ENCODE data around the gene TRIM71. TPM values are rescaled to one million over a fixed set of nuclear protein-coding genes. Genes with fewer than 3 reads are reported as not detected.

Gene TRIM71
- total RNA-seq, 4 donors from 2014 or later: 0.16 TPM; not detected in 3

GRCh38 chr3:32872487-32873382, 54.9 kb downstream of the TRIM71 start:
- TF ChIP-seq, protein P1, sequence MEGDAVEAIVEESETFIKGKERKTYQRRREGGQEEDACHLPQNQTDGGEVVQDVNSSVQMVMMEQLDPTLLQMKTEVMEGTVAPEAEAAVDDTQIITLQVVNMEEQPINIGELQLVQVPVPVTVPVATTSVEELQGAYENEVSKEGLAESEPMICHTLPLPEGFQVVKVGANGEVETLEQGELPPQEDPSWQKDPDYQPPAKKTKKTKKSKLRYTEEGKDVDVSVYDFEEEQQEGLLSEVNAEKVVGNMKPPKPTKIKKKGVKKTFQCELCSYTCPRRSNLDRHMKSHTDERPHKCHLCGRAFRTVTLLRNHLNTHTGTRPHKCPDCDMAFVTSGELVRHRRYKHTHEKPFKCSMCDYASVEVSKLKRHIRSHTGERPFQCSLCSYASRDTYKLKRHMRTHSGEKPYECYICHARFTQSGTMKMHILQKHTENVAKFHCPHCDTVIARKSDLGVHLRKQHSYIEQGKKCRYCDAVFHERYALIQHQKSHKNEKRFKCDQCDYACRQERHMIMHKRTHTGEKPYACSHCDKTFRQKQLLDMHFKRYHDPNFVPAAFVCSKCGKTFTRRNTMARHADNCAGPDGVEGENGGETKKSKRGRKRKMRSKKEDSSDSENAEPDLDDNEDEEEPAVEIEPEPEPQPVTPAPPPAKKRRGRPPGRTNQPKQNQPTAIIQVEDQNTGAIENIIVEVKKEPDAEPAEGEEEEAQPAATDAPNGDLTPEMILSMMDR (IDR thresholded peaks at IDR 0.05; ENCODE audit: low read depth): no peak

GRCh38 chr3:32873531-32874130, 55.8 kb downstream of the TRIM71 start:
- TF ChIP-seq, protein P1 (IDR thresholded peaks at IDR 0.05; ENCODE audit: low read depth): no peak

DNA sequence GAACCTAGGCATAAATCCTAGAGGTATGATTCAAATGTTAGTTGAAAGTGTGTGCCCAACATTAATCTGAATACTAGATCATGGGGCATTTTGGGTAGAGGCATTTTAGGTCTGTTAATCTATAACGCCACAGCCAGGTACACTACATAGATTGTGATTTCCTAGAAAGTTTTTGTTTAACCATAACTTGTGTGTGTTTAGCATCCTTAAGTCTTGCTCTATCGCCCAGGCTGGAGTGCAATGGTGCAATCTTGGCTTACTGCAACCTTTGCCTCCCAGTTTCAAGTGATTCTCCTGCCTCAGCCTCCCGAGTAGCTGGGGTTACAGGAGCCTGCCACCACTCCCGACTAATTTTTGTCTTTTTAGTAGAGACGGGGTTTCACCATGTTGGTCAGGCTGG, 59.1 kb downstream of the TRIM71 start:
- TF ChIP-seq, protein P1 (IDR thresholded peaks at IDR 0.05; ENCODE audit: low read depth): no peak

- TF ChIP-seq, protein P1 (IDR thresholded peaks at IDR 0.05; ENCODE audit: low read depth): no peak
These were observed 59.8 kb downstream of the TRIM71 start for GRCh38 chr3:32877598-32877997.

DNA sequence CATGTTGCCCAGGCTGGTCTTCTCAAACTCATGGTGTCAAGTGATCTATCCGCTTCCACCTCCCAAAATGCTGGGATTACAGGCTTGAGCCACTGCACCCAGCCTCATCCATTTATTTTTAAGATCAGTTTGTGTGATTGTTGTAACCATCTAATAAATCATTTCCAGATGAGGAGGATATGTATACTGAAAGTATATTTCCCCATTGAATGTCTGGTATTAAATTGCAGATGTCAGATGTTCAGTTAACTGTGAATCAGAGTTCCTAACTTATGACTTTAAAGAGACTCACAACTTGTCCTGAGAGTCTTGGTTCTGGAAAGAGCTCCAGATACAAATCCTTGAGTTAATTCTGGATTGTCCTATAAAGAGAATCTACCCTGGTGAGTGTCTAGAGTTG, 62.4 kb downstream of the TRIM71 start:
- TF ChIP-seq, protein P1 (IDR thresholded peaks at IDR 0.05; ENCODE audit: low read depth): no peak

DNA sequence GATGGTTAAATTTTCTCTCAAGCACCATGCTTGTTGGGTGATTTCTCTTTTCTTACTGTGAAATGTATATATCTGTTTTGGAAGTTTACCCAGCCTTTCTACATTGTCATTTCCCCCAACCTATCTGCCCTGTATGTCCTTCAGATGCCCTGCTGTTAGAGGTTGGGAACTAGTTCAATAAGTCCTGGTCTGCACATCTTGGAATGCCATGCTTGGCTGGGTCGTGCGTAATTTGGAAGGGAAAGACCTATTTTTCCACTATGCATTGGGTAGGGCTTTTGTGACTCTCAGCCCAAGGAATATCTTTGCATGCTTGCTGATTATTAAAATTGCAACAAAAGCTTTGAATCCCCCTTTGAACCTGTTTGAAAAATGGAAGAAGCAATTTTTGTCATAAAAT, 63.8 kb downstream of the TRIM71 start:
- TF ChIP-seq, protein P1 (IDR thresholded peaks at IDR 0.05; ENCODE audit: low read depth): no peak

- TF ChIP-seq, protein P1 (IDR thresholded peaks at IDR 0.05; ENCODE audit: low read depth): no peak
These were observed 64.4 kb downstream of the TRIM71 start for GRCh38 chr3:32882189-32882588.

Measured in subcutaneous adipose tissue (tissue), 4 donors.